HG03045 (cell line): ENCODE data around the gene TGFBI.

ENCODE experiments used
- ATAC-seq: cut with Tn5 transposase; IDR thresholded peaks from one replicate; pipeline ENCODE4 v1.9.1; 2021; ENCODE audit warnings: mild to moderate bottlenecking, moderate library complexity; ENCODE audit not compliant: unreplicated experiment

The TGFBI gene

DNA sequence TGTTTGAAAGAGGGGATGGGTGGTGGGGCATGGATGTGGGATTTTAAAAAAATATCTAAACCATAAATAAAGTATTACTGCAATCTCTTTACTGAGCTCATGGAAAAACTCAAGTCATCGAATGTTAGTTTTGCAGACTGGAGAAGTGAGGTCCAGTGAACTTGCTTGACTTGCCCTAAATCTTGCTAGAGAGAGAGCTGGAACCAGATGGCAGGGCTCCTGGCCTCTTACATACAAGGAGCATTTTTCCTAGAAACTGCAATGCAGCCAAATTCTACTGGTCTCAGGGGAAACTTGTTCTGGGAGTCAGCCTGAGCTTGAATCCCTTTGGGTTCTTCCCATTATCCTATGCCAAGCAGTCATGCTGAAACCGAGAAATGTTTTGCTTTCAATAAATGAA, 2.9 kb upstream of the TGFBI start:
- ATAC-seq: no peak

- ATAC-seq: no peak
These were observed 2.2 kb upstream of the TGFBI start for GRCh38 chr5:136026636-136027035.

DNA sequence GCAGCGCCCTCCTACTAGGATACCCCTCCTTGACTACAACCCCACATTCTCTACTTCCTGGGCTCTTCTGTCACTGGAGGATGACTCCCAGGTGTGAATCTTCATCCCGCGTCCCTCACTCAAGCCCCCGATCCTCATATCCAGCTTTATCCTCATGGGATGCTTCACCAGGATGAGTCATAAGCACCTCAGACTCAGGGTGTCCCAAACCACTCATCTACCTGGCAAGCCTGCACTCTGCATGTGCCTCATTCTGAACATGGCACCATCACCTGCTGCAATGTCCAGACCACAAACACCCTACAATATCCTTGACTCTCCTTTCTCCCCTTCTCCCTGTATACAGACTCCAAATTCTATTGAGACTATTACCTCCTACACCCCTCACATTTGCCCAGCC, 1.5 kb upstream of the TGFBI start:
- no peak for ATAC-seq

- no peak for ATAC-seq
These were observed 698 bp upstream of the TGFBI start for GRCh38 chr5:136028090-136028489.

- ATAC-seq: no peak
These were observed 1.5 kb downstream of the TGFBI start for GRCh38 chr5:136030252-136030651.

GRCh38 chr5:136030956-136031611, 2.3 kb downstream of the TGFBI start:
- ATAC-seq: no peak

- ATAC-seq: no peak
These were observed 2.9 kb downstream of the TGFBI start for GRCh38 chr5:136031711-136032110.

GRCh38 chr5:136032564-136032963, 3.8 kb downstream of the TGFBI start:
- ATAC-seq: no peak

GRCh38 chr5:136033234-136033633, 4.4 kb downstream of the TGFBI start:
- ATAC-seq: no peak

DNA sequence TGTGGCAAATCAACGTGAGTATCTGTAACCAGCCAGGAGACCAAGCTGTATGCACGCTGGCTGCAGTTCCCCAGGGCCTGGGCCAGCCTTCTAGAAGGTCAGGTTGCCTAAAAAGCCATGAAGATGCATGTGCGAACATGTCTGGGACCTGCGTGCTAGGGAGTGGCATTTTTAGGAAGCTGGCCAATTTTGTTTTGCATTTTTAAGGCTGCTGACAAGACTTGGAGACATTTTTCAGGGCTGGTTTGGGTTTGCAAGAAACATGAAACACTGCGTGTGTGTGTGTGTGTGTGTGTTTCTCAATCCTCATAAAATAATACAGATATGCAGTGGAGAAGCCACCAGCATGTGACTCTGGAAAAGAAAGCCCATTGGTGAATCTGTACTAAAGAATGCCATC, 5.1 kb downstream of the TGFBI start:
- ATAC-seq: no peak

- no peak for ATAC-seq
These were observed 5.7 kb downstream of the TGFBI start for GRCh38 chr5:136034492-136034891.

GRCh38 chr5:136034984-136035383, 6.2 kb downstream of the TGFBI start:
- no peak for ATAC-seq

DNA sequence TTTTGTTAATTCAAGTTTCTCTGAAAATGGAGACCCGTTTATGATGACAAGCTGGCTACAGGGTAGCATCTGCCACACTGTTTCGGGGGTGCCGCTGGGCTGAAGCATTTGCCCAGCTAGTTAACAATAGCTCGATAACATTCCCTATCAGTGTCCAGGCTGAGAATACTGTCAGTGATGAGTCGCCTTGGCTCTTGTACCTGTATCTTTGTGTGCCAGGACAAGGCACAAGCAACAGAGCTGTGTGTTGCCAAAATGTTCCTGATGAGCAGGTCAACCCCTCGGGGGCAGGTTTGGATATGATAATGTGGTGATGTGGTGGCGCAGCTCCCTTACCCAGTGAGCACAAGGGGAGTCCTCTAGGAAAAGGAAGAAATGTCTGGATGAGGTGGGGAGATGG, 7.0 kb downstream of the TGFBI start:
- no peak for ATAC-seq

DNA sequence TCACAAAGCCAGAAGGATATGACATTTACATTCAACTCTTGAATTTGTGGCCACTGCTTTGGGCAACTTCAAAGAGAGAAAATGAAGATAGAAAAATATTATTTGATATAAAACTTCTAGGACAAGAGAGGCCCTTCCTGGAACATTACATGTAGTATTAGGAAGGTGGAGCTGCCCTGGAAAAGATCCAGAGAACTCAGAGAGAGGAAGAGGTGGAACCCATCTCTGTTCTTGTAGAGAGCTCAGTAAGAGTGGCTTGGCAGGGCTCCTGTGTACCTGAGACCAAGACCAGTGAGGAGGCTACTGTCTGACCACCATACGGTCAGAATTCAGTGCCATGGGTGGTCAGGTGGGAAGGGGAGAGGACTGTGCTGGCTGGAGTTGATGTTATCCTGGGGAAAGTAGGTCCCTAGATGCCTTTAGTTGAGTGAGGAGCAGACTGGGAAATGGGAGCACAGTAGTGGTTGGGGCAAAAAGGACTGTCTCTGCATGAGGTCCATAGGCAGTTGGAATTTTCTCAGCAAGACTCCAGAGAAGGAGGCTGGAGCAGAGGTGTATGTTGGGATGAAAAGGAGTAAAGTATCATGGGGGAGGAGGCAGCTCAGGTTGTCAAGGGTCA, 7.6 kb downstream of the TGFBI start:
- ATAC-seq: no peak

GRCh38 chr5:136037001-136037705, 8.4 kb downstream of the TGFBI start:
- peak; percentile 69 for ATAC-seq

DNA sequence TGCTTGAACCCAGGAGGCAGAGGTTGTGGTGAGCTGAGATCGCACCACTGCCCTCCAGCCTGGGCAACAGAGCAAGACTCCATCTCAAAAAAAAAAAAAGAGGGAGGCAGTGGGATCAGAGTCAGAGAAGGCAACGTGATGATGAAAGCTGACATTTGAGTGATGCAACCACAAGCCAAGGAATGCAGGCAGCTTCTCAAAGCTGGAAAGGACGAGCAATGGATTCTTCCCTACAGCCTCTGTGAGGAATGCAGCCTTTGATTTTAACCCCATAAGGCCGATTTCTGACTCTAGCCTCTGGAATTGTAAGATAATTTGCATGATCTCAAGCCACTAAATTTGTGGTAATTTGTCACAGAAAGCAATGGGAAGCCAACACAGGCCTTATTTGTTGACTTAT, 9.8 kb downstream of the TGFBI start:
- ATAC-seq: no peak

DNA sequence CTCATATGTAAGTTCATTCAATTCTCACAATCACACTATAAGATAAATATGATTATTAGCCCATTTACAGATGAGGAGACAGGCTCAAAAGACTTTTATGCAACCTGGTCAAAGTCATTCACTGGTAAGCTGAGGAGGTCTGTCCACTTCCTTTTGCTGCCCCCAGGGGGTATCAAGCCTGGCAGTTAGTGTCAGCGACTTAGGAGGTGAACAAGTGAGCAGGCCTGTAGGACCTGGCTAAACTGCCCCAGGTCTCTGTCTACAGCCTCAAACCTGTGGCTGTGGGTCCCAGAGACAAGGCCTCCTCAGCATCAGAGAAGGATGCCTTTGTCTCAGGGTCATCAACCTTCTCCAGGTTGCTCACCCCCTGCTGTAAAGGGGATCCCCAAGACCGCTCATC, 10.4 kb downstream of the TGFBI start:
- no peak for ATAC-seq

GRCh38 chr5:136040746-136041415, 12.1 kb downstream of the TGFBI start:
- ATAC-seq: no peak

DNA sequence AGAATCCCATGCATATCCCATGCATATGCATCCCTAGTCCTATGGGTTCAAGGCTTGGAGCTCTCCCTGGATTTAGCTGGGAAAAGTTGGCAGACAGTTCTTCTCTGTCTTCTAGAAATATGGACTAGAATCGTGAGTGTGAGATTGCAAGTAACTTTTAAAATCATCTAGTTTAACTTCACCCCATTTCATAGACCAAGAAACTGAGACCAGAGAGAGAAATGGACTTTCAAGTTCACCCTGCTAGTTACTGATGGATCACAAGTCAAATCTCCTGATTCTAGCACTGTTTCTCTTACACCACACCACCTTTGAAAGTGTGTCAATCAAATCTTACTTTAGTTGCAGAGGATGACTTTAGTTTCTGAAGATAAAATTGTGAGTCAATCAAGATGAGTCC, 13.4 kb downstream of the TGFBI start:
- ATAC-seq: no peak

DNA sequence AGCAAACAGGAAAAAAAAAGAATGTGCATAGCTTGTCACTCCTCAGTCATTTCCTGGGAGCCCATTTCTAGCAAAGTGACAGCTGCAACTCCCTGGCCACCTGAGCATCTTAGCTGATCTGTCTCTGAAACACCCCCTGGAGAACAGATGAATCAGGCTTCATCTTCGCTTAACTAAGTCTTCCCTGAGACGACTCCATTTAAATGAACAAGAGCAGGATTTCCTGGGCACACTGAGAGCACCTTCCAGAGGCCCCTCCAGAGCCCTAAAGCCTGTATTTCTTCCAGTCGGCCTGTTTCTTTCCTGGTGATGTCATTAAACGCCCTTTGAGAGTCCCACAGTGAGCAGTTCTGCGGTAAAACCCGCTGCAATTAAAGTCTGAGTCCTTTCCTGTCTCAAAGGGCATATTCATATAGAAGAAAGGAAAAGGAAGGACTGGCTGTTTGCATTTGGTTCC, 13.9 kb downstream of the TGFBI start:
- no peak for ATAC-seq

DNA sequence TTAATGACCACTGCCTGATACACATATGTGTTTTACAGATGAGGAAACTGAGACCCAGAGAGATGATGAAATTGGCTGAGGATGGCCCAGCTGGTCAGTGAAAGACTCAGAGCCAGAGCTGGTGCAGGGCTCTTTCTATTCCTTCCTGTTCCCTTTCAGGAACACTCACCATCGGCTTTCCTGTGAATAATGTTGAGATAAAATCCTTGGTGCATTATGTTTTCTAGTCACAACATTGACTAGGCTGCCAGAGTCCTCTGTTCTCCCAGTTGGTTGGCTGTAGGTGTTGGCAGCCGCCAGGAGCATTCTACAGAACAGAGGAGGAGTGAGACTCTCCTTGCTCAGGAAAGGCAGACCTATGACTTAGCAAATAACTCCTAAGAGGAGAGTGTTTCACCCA, 14.8 kb downstream of the TGFBI start:
- no peak for ATAC-seq
